ENCODE results near the gene XYLT1.

DNA sequence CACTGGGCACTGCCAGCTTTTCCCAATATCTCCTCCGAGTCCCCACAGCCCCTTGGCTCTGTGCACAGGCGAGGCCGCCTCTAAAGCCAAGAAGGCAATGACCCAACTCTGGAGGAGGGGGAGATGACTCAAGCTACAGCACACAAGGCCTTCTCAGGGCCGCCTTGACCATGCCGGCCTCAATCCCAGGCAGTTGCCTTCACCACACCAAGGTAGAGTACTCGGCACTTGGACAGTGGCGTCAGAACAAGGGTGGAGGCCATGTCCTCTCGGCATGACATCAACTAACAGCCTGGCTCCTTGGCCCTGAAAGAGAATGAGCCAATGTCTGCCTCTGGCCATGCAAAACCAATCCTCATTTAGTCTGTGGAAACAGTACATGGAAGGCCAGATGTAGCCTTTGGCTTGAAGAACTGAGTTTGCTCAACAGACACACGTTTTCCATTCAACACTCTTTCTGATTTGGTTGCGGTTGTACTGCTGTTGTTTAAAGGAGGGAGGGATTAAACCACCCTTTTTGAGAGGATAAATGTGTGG, 139.6 kb downstream of the XYLT1 start:
- TF ChIP-seq ARNTL (CRISPR knock-in tag; IDR thresholded peaks at IDR 0.05; ENCODE audit: borderline replicate concordance, low read depth) (no peak), ZFP30 (CRISPR knock-in tag; IDR thresholded peaks at IDR 0.05) (no peak), ISL1 (CRISPR knock-in tag; IDR thresholded peaks at IDR 0.05) (no peak), BACH2 (CRISPR knock-in tag; IDR thresholded peaks at IDR 0.05; ENCODE audit: borderline replicate concordance) (no peak), CSDC2 (CRISPR knock-in tag; IDR thresholded peaks at IDR 0.05) (no peak), ZFP3 (CRISPR knock-in tag; IDR thresholded peaks at IDR 0.05) (no peak), RARB (CRISPR knock-in tag; IDR thresholded peaks at IDR 0.05) (no peak)
- TF ChIP-seq, protein P1, sequence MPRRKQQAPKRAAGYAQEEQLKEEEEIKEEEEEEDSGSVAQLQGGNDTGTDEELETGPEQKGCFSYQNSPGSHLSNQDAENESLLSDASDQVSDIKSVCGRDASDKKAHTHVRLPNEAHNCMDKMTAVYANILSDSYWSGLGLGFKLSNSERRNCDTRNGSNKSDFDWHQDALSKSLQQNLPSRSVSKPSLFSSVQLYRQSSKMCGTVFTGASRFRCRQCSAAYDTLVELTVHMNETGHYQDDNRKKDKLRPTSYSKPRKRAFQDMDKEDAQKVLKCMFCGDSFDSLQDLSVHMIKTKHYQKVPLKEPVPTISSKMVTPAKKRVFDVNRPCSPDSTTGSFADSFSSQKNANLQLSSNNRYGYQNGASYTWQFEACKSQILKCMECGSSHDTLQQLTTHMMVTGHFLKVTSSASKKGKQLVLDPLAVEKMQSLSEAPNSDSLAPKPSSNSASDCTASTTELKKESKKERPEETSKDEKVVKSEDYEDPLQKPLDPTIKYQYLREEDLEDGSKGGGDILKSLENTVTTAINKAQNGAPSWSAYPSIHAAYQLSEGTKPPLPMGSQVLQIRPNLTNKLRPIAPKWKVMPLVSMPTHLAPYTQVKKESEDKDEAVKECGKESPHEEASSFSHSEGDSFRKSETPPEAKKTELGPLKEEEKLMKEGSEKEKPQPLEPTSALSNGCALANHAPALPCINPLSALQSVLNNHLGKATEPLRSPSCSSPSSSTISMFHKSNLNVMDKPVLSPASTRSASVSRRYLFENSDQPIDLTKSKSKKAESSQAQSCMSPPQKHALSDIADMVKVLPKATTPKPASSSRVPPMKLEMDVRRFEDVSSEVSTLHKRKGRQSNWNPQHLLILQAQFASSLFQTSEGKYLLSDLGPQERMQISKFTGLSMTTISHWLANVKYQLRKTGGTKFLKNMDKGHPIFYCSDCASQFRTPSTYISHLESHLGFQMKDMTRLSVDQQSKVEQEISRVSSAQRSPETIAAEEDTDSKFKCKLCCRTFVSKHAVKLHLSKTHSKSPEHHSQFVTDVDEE (CRISPR knock-in tag; IDR thresholded peaks at IDR 0.05): no peak
- TF ChIP-seq, protein P2, sequence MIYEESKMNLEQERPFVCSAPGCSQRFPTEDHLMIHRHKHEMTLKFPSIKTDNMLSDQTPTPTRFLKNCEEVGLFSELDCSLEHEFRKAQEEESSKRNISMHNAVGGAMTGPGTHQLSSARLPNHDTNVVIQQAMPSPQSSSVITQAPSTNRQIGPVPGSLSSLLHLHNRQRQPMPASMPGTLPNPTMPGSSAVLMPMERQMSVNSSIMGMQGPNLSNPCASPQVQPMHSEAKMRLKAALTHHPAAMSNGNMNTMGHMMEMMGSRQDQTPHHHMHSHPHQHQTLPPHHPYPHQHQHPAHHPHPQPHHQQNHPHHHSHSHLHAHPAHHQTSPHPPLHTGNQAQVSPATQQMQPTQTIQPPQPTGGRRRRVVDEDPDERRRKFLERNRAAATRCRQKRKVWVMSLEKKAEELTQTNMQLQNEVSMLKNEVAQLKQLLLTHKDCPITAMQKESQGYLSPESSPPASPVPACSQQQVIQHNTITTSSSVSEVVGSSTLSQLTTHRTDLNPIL (CRISPR knock-in tag; IDR thresholded peaks at IDR 0.05; ENCODE audit: low read depth): no peak
